ENCODE results near the gene RINT1.
"Not testable (repeated sequence)": the region's sequence is repeated elsewhere in the genome, so short reads cannot be mapped to it uniquely, and the experiment has no call there.

The RINT1 gene

DNA sequence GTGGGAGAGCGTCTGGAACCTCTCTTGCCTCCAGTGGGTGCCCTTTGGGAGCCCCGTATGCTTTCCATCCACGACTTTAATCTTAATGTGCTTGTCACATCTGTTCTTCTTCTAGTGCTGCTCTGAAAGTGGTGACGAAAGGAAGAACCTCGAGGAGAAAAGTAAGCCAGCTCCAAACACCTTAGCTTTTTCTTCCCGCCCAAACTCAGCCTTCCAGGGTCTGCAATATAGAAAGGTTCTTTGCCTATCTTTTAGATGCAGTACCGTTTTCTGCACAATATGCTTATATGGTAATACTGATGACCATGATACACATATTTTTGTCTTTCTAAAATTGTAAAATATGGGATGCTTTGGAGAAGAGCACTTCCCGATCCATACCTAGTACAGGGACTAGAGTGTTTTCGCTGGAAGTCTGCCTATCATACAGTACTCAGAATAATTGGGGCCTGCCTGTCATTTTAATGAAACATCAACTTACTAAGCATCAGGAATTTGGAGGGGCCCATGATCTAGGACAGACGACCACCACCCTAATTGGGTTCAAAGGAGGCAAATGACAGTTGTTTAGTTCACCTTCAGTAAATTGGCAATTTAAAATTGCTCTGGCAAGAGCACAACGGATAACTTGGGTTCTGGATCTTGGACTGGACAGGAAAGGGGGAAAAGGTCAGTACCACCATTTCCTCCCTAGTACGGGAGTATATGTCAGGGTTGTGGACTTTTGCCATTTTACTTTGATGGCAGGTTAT lies 884 bp downstream of the RINT1 start:
- no peak for DNase-seq

DNA sequence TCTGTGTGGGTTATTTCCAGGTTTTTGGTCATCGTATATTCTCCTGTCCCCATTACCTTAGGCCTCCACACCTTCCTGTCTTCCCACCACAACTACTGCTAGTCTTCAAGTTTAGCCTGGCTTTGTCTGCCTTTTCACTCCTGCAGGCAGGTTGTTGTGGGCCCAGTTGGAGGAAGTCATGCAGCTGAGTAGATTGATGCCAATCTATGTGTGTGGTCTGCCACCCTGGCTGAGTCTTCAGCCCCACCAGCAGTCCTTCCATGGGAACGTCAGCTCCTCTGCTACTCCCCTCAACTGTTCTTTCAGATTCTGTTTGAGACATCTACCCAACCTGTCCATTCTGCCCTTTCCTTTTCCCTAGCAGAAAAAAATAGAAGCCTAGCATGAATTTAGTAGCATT lies 6.3 kb downstream of the RINT1 start:
- no peak for DNase-seq

DNA sequence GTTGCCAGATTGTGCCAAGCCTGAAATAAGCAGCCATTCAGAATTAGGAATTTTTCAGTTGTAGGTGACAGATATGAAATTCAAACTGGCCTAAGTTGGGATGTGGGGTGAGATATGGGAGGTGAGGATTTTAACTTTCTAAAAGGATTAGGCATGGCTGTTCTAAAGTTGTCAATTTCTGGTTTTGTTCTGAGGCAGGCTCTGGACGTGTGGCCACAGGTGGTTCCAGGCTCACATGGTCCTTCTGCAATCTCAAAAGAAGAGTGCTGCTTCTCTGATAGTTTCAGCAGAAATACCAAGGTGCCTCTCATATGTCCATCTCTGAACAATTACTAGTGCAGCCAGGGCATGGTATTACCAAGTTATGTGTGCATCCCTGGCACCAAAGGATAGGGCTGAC lies 27.9 kb downstream of the RINT1 start:
- DNase-seq = no peak

DNA sequence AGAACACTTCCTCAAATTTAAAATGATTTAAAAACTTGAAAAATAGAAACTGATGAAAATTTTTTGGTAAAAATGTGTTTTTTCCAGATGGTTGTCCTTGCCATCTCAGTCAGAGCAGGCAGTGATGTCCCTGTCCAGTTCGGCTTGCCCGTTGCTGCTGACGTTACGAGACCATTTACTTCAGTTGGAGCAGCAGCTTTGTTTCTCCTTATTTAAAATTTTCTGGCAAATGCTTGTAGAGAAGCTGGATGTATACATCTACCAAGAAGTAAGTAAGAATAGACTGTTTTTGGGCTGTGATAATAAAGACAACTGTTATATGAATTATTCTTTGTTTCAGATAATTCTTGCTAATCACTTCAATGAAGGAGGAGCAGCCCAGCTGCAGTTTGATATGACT lies 33.2 kb downstream of the RINT1 start:
- DNase-seq = no peak

DNA sequence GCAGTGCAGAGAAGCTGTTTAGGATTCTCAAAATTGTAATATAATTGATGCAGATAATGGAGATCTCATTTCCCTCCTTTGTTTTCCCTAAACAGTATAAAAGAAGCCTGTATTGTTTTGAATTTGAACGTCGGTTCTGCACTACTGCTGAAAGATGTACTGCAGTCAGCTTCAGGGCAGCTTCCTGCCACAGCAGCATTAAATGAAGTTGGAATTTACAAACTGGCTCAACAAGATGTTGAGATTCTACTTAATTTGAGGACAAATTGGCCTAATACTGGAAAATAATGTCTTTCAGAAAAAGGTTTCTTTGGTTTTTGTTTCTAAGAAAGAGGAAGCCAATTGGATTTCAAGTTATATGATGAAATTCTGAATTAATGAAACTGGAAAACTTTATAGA lies 35.0 kb downstream of the RINT1 start:
- DNase-seq = no peak

DNA sequence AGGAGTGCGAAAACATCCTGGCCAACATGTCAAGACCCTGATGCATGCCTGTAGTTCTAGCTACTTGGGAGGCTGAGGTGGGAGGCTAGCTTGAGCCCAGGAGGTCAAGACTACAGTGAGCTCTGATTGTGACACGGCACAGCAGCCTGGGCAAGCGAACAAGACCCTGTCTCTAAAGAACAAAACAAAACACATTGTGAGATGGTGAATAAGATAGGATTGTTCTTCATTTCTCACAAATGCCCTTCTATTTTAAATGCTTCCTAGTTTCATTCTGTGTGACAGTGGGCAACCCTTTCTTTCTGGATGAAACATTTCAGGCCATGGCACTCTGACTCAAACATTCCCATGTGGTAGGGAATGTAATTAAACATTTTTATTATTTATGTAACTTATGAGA lies 35.8 kb downstream of the RINT1 start:
- DNase-seq = no peak

DNA sequence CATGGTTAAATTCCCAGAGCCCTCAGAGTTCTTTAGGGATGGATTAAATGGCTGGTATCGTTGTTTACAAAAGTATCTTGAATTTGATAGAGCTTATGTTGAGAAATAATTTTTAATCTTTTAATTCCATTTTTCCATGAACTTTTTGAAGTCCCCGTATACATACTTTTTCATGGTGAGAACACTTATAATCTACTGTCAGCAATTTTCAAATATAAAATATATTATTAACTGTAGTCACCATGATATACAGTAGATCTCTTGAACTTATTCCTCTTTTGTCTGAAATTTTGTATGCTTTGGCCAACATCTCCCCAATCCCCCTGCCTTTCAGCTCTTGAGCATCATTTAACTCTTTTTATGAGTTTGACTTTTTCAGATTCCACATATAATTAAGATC lies 39.9 kb downstream of the RINT1 start:
- DNase-seq = no peak

DNA sequence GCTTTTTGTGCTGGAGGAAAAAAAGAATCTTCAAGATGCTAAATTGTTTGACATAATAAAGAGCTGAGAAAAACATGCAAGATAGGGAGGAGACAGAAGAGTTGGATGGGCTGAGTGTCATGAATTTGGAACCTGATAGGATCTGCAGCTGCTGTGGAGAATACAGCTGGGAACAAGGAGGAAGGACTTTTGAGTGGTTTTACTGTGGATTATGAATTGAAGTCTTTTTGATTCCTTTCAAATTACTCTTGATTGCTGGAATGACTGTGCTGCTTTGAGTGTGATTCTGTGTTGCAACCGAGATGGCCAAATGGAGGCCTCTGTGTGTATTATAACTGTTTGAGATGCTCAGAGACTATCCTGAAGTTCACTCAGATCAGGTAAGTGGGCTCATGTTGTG lies 45.2 kb downstream of the RINT1 start:
- DNase-seq = no peak

DNA sequence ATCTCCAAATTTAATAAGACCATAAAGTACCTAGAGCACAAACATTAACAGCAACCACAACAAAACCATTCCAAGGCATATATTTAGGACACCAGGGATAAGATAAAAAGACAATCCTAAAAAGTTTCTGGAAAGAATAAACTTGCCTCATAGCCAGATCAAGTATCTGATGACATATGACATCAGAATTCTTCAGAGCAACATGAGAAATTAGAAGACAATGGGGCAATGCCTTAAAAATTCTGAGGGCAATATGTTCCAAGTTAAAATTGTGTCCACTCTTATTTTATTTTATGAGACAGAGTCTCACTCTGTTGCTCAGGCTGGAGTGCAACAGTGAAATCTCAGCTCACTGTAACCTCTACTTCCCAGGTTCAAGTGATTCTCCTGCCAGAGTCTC lies 46.5 kb downstream of the RINT1 start:
- DNase-seq = no peak

DNA sequence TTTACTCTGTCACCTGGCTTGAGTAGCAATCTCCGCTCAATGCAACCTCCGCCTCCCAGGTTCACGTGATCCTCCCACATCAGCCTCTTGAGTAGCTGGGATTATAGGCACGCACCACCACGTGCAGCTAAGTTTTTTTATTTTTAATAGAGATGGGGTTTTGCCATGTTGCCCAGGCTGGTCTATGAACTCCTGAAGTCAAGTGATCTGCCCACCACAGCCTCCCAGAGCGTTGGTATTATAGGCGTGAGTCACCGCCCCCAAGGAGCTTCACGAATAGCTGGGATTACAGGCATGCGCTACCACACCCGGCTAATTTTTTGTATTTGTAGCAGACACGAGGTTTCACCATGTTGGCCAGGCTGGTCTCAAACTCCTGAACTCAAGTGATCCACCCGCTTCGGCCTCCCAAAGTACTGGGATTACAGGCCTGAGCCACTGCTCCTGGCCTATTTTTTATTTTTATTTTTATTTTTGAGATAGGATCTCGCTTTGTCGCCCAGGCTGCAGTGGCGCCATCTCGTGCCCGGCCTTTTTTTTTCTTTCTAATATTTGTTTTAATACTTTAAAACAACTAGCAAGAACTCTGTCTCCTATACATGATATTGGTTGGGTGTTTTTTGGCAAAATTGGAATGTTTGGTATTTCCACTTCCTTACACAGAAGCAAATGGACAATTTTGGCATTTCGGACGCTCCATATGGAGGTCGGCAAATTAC lies 48.2 kb downstream of the RINT1 start:
- DNase-seq = peak; percentile 78

DNA sequence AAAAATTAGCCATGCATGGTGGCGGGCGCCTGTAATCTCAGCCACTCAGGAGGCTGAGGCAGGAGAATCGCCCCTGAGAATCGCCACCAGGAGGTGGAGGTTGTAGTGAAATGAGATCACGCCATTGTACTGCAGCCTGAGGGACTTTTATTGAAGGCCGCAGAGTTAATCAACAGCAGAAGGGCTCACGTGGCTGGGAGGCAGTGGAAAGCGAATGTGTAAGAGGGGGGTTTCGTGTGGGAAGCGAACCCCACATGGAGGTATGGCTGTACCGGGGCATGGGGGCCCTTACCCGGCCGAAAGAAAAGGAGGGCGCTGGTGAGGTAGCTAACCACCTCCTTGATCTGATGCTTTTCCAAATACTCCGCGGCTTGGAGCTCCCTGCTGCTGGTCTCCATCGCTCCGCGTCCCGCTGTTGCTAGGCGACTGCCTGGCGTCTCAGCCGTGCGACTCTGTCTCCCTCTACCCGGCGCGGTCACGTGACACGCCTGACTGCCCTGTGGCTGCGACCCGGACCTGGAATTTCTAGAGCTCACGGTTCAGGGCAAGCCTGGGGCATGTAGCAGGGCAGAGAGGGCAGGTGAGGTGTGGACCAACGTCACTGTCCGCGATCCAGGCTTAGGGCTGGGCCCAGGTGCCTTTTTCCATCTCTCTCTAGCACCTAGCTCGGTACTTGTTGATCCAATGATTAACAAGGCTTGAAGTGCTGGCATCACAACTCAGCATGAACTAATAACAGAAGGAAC lies 49.2 kb downstream of the RINT1 start, which contains the start of gene EFCAB10:
Gene EFCAB10 (minus strand): TSS at position 428 of the 746 bp plus-strand sequence. CDS start 30 bp downstream, at position 398.
- peak; percentile 96 for DNase-seq

DNA sequence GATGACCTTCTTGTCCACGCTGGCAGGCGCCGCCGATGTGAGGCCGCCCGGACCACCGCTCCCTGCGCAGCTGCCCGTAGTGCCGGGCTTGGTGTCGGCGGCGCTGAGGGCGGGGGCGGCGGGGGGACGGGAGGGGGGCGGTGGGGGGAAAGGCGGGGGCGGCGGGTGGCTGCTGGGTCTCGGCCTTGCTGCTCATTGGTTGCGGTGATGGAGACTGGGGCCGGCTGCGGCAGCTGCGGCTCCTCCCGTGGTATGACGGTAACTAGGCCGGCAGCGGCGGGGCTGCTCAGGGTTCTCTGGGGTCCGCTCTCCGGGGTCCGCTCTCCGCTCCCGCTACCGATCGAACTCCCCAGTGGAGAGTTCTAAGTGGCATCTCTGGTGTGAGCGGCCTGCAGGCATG lies 51.1 kb downstream of the RINT1 start:
- DNase-seq = no peak

DNA sequence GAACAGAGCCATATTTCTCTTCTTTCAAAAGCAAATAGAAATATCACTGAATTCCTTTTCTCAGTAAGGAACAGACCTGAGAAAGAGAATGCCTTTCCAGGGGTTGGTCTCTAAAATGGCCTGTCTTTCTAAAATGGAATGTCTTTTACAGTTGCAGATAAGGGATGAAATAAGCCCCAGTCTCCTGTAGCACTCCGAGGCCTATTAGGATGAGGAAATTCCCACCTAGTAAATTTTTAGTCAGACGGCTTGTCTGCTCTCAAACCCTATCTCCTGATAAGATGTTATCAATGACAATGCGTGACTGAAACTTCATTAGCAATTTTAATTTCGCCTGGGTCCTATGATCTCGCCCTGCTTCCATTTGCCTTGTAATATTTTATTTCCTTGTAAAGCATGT lies 52.2 kb downstream of the RINT1 start:
- DNase-seq = no peak

DNA sequence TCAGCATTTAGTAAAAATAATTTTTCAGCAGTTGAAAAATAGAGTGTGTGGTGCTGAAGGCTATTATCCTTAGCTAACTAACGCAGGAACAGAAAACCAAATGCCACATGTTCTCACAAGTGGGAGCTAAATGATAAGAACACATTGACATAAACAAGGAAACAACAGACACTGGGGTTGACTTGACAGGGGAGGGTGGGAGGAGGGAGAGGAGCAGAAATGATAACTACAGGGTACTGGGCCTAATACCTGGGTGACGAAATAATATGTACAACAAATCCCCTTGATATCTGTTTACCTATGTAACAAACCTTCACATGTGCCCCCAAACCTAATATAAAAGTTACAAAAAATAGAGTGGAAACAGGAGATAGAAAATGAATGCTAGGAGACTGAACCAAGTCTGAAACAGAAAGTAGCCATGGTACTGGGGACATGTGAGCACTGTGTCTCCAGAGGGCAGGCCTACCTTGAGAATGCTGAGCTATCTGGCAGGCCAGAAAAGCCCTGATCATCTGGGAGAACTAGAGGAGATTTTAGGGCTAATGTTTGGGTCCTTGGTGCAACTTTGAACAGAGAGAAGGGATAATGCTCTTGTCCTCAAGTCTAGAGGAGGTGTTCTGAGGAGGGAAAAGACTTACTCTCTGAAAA lies 54.0 kb downstream of the RINT1 start:
- no peak for DNase-seq

DNA sequence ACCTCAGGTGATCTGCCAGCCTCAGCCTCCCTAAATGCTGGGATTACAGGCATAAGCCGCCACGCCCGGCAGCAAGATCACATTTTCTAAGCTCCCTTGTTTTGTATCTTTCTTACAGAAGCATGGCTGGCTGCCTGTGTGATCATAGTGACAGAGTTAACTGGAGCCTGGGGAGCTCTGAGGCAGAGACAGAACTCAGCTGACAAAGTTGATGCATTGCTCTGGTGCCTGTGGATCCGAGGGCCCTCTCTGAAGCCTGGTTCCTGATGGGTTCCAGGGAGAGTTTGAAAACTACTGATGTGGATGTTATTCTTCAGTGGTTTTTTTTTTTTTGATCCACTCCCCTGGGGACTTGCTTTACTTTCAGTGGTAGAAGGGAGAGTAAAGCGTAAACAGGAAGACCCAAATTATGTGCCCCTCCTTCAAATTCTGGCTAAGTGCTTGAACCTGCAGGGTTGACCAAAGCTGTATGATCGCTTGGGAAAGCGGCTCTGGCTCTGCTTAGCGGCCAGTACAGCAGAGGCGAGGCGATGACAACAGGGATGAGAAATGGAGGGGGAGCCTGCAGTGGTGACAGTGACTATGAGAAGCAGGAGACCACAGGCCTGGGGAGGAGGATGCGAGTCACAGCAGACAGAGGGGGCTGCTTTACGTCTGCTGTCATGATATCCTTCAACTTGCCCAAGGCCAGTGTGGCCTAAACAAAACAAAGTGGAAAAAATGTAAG lies 56.1 kb downstream of the RINT1 start:
- peak; percentile 97 for DNase-seq

DNA sequence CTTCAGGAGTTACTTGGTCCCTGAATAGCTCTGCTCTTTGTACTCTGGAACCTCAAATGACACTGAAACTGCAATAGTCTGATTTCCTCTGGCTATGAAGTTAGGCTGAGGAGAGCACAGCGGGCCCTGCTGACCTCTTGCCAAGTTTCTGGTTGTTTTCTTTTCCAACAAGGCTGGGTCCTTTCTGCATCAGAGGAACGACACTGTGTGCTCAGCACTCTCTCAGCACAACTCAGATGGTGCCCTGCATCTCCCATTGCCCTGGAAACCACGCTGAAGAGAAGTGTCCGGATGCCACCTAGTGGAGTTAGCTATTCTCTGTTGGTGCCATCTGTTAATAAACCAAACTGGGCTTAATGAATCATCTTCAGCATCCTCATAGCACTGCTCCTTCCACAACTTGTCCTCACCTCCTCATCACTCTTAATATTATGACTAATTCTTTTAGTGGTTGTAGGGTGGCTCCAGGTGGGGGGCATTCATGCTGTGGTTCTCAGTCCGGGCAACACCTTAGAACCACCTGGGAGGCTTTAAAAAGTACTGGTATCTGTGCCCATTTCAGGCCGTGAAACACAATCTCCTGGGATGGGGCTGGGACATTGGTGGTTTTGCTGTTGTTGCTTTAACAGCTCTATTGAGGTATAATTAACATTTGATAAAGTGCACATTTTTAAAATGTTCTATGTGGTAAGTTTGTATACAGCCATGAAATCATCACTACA lies 57.5 kb downstream of the RINT1 start:
- peak; percentile 83 for DNase-seq

DNA sequence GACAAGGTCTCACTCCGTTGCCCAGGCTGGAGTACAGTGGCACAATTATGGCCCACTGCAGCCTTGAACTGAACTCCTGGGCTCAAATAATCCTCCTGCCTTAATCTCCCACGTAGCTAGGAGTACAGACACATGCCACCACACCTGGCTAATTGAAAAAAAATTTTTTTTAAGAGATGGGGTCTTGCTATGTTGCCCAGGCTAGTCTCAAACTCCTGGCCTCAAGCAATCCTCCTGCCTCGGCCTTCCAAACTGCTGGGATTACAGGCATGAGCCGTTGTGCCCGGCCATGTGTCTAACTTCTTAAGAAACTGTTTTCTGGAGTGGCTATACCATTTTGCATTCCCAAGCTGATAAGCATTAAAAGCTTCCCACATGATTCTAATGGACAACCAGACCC lies 58.8 kb downstream of the RINT1 start:
- DNase-seq = no peak

DNA sequence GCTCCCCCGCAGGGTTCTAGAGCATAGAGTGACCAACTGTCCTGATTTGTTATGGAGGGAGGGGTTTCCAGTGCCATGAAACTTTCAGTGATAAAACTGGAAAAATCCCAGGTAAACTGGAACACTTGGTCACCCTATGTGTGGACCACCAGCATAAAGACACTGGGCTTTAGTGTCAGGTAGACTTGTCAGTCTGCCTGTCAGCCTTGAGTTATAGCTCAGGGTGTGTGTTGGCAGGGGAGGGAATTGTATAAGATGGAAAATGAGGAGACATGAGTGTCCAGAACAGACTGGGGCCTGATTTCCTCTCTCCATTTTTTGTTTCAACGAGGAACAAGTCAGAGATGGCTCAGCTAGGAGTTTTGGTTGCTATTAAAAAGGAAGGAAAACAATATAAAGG lies 59.5 kb downstream of the RINT1 start:
- no peak for DNase-seq

DNA sequence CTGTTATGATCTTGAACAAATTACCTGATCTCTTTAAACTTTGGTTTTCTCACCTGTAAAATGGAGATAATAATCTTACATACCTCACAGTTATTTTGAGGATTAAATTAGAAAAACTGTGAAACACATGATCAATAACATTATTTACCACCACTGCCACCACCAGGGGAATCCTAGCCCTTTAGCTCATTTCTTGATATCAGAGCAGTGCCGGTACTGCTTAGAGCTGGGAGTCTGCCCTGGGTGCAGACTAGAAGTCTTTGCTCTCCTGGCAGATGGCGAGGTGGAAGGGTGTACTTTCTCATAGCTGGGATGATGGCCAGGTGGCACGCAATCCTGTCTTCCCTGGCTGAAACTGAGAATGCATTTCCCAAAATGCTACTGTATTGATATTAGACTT lies 62.0 kb downstream of the RINT1 start:
- DNase-seq = no peak

DNA sequence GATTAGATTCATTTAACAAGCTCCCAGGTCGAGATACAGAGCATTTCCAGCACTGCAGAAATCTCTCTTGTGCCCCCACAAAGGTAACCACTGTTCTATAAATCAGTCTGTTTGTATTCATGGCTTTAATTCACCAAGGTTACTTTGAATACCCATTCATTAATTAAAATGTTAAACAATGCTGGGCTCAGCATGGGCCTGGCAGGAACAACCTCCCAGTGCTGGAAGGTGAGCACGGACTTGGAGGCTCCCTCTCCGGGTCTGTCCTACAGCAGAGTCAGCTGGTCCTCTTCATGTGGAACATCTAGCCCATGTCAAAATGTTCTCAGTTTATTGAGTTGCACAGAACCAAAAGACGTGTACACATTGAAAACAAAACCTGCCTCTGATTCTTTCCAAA lies 64.9 kb downstream of the RINT1 start:
- peak; percentile 19 for DNase-seq

DNA sequence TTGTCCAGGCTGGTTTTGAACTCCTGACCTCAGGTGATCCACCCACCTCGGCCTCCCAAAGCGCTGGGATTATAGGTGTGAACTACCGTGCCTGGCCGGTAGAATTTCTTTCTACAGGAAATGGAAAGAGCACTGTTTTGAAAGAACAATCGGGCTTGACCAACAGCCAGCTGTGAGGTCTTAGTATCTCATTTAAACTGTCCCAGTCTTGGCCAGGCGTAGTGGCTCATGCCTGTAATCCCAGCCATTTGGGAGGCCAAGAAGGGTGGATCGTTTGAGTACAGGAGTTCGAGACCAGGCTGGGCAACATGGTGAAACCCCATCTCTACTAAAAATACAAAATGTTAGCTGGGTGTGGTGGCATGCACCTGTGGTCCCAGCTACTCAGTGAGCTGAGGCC lies 67.1 kb downstream of the RINT1 start:
- DNase-seq = not testable (repeated sequence)

DNA sequence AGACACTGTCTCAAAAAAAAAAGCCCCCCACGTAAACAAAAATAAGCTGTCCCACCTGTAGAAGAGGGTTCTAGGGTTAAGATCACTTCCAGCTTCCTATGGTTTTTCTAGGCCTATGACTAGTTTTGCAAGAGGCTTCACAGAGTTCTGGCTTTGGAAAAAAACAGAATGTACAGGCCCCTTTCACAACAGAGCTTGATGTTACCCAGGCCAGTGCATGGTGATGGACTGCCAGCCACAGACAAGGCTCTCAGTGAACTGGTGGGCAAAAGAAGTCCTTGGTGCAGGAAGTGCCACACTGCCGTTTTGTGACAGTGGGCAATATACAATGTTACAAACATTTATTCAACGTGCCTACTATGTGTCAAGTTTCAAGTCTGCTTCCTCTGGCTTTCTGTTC lies 67.5 kb downstream of the RINT1 start:
- no peak for DNase-seq
